ENCODE measurements around the gene SETD3. TPM values are rescaled to one million over a fixed set of nuclear protein-coding genes. Genes with fewer than 3 reads are reported as not detected.

The SETD3 gene
- total RNA-seq, 1 donor from 2014 or later: 47.7 TPM

DNA sequence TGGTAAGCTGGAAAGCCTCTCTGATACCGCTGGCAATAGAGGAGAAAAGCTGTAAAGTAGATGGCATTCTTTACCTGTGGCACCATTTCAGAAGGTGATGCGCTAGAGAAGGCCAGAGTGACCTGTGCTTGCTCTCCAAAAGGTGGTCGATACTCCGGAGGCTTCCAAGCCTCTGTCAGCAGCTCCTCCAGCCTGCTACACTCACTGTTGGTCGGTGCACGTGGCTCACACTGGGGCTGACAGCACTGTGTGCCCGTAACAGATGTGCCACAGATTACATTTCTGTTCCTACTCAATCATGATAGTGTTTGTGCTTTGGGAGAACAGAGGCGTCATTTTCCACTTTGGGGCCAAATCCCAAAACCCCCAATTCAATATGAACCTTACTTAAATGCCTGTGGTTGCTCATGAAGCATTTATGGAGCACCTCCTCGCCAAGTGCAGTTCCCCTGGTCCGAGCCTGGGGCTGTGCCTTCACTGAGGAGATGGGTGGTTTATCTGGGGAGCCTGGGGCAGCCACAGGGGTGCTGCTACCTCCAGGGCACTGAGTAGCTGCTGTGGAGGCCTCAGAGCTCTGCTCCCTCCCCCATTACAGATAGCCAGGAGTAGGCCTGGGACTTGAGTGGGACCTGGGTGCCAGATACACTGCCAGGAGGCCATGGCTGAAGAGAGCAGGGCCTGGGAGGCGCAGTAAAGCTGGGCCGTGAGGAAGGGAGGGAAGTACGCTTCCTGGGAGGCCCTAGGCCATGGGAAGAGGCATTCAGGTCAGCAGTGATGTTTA, 27.4 kb upstream of the SETD3 start:
- TF ChIP-seq, protein P1, sequence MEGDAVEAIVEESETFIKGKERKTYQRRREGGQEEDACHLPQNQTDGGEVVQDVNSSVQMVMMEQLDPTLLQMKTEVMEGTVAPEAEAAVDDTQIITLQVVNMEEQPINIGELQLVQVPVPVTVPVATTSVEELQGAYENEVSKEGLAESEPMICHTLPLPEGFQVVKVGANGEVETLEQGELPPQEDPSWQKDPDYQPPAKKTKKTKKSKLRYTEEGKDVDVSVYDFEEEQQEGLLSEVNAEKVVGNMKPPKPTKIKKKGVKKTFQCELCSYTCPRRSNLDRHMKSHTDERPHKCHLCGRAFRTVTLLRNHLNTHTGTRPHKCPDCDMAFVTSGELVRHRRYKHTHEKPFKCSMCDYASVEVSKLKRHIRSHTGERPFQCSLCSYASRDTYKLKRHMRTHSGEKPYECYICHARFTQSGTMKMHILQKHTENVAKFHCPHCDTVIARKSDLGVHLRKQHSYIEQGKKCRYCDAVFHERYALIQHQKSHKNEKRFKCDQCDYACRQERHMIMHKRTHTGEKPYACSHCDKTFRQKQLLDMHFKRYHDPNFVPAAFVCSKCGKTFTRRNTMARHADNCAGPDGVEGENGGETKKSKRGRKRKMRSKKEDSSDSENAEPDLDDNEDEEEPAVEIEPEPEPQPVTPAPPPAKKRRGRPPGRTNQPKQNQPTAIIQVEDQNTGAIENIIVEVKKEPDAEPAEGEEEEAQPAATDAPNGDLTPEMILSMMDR (IDR thresholded peaks at IDR 0.05; ENCODE audit: unreplicated experiment): no peak
- Mint-ChIP-seq H3K27me3 (ENCODE audit: low read depth) (no peaks in the 10 kb centered on the region), H3K36me3 (peaks cover 42% of the 10 kb centered on the region), H3K4me1 (no peaks in the 10 kb centered on the region), H3K4me3 (no peak overlapping the region), H3K27ac (no peak overlapping the region), H3K9me3 (no peaks in the 10 kb centered on the region)
- DNase-seq (ENCODE audit: low spot score in 2 of 2, unreplicated experiment in 2 of 2): no peak

- no peaks in the 10 kb centered on the region for H3K4me1 Mint-ChIP-seq
- no peak overlapping the region for H3K4me3 Mint-ChIP-seq
- TF ChIP-seq, protein P1 (IDR thresholded peaks at IDR 0.05; ENCODE audit: unreplicated experiment): no peak
- no peaks in the 10 kb centered on the region for H3K27me3 Mint-ChIP-seq (ENCODE audit: low read depth)
- H3K36me3 Mint-ChIP-seq: peaks cover 49% of the 10 kb centered on the region
- H3K9me3 Mint-ChIP-seq: no peaks in the 10 kb centered on the region
- no peak for DNase-seq (ENCODE audit: low spot score in 2 of 2, unreplicated experiment in 2 of 2)
- no peak overlapping the region for H3K27ac Mint-ChIP-seq
These were observed 25.6 kb upstream of the SETD3 start for GRCh38 chr14:99506276-99506675.

GRCh38 chr14:99505089-99505488, 24.4 kb upstream of the SETD3 start:
- no peak overlapping the region for H3K27ac Mint-ChIP-seq
- no peaks in the 10 kb centered on the region for H3K4me1 Mint-ChIP-seq
- no peak overlapping the region for H3K4me3 Mint-ChIP-seq
- DNase-seq (ENCODE audit: low spot score in 2 of 2, unreplicated experiment in 2 of 2): no peak
- H3K36me3 Mint-ChIP-seq: peaks cover 54% of the 10 kb centered on the region
- TF ChIP-seq, protein P1 (IDR thresholded peaks at IDR 0.05; ENCODE audit: unreplicated experiment): no peak
- no peaks in the 10 kb centered on the region for H3K27me3 Mint-ChIP-seq (ENCODE audit: low read depth)
- H3K9me3 Mint-ChIP-seq: no peaks in the 10 kb centered on the region

DNA sequence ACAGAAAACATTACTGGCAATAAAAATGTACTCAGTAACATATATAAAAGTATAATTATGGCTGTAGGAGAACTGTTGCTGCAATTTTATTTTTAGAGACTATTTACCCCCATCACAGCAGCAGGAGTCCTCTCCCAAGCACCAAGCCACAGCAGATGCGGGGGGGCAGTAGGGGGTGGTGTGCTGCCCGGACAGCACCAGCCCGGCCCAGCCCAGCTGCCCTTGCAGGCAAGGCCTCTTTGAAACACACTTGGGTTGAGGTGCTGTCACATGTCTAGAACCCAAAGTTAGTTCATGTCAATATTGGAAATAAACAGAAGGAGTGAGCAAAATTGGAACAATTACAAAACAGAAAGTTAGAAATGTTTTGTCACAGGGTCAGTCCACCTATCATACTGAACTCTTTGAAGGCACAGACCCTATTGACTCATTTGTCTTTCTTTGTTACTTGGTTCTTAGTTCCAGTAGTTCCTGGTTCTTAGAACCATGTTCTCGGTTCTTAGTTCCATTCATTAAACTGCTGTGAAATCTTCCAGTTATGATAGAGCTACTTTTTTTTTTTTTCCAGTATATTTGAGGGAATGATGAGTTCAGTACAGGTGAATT, 23.3 kb upstream of the SETD3 start:
- DNase-seq (ENCODE audit: low spot score in 2 of 2, unreplicated experiment in 2 of 2): no peak
- H3K27ac Mint-ChIP-seq: no peak overlapping the region
- H3K9me3 Mint-ChIP-seq: no peaks in the 10 kb centered on the region
- H3K27me3 Mint-ChIP-seq (ENCODE audit: low read depth): no peaks in the 10 kb centered on the region
- H3K36me3 Mint-ChIP-seq: peaks cover 51% of the 10 kb centered on the region
- TF ChIP-seq, protein P1 (IDR thresholded peaks at IDR 0.05; ENCODE audit: unreplicated experiment): no peak
- no peaks in the 10 kb centered on the region for H3K4me1 Mint-ChIP-seq
- no peak overlapping the region for H3K4me3 Mint-ChIP-seq

- H3K4me3 Mint-ChIP-seq: no peak overlapping the region
- H3K27me3 Mint-ChIP-seq (ENCODE audit: low read depth): no peaks in the 10 kb centered on the region
- peaks cover 51% of the 10 kb centered on the region for H3K36me3 Mint-ChIP-seq
- TF ChIP-seq, protein P1 (IDR thresholded peaks at IDR 0.05; ENCODE audit: unreplicated experiment): no peak
- H3K9me3 Mint-ChIP-seq: no peaks in the 10 kb centered on the region
- no peaks in the 10 kb centered on the region for H3K4me1 Mint-ChIP-seq
- DNase-seq (ENCODE audit: low spot score in 2 of 2, unreplicated experiment in 2 of 2): no peak
- no peak overlapping the region for H3K27ac Mint-ChIP-seq
These were observed 22.3 kb upstream of the SETD3 start for GRCh38 chr14:99502989-99503421.

Measured in mesothelial cell of epicardium (in vitro differentiated cells).